ENCODE results near the gene POPDC3.

Gene POPDC3

DNA sequence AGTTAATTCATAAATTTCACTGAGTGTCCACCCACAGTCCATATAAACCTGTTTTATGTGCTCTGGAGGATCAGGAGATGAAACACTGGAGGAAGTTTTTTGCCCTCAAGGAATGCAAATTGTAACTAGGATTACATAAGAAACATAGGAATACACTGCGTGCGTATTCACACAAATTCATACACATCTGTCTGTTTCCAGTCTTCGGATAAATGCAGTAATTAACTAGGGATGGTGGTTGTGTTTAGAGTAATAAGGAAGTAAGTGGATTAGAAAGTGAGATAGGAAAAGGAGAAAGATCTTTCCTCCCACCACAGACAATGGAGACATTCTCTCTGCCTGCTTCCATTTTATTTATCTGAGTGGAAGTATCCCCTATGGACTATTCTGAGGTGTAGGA, 35.7 kb upstream of the POPDC3 start:
- no peak for DNase-seq (ENCODE audit: low spot score)
- in situ Hi-C loops (cut with MboI; ENCODE audit: low pct_unique_long_range_greater_than_20kb, low sequenced_read_pairs, unreplicated experiment), result loop anchor here (25.0 kb wide), 1 partner anchor 103 kb away; no protein-coding TSS in a partner anchor

DNA sequence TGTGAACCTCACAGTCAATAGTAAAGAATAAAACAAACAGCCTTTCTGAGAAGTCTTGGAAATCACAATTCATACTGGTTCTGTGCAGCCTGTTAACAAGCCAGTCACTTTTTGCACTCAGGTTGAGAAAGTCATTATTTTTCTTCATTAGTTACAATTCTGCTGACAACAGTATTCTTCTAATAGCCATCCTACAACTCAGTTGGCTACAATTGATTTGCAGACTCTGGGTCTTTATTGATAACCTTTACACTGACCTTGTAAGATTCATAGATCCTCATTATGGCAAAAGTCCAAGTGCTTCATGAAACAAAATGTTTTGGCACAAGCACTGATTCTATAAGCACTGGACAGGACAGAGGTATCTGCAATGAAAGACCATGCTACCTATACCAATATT, 34.9 kb upstream of the POPDC3 start:
- TF ChIP-seq, protein P1, sequence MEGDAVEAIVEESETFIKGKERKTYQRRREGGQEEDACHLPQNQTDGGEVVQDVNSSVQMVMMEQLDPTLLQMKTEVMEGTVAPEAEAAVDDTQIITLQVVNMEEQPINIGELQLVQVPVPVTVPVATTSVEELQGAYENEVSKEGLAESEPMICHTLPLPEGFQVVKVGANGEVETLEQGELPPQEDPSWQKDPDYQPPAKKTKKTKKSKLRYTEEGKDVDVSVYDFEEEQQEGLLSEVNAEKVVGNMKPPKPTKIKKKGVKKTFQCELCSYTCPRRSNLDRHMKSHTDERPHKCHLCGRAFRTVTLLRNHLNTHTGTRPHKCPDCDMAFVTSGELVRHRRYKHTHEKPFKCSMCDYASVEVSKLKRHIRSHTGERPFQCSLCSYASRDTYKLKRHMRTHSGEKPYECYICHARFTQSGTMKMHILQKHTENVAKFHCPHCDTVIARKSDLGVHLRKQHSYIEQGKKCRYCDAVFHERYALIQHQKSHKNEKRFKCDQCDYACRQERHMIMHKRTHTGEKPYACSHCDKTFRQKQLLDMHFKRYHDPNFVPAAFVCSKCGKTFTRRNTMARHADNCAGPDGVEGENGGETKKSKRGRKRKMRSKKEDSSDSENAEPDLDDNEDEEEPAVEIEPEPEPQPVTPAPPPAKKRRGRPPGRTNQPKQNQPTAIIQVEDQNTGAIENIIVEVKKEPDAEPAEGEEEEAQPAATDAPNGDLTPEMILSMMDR (IDR thresholded peaks at IDR 0.05; ENCODE audit: extremely low read depth, insufficient read depth, missing control alignments), result no peak
- in situ Hi-C loops (cut with MboI; ENCODE audit: low pct_unique_long_range_greater_than_20kb, low sequenced_read_pairs, unreplicated experiment), result loop anchor here (25.0 kb wide), 1 partner anchor 102 kb away; no protein-coding TSS in a partner anchor
- DNase-seq (ENCODE audit: low spot score), result no peak

More for the DNA sequence above, 35.7 kb upstream of the POPDC3 start:
- TF ChIP-seq, protein P1 (IDR thresholded peaks at IDR 0.05; ENCODE audit: extremely low read depth, insufficient read depth, missing control alignments), result no peak

DNA sequence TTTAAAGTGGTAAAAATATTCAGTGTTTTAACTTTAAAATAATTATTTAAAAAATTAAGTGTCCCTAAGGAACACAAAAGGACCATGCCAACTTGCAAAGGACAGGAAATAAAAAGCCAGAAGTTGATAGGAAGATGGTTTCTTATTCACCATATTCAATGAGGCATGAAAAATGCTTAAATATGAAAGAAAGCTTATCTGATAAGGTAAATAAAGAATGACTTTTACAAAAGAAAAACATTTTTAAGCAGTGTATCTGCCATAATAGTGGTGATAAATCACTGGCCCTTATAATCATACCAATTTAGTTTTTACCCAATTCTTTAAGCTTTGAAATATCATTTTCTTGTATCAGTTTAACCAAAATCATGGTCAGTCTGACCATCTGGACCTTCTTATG, 33.5 kb upstream of the POPDC3 start:
- DNase-seq (ENCODE audit: low spot score), result no peak
- TF ChIP-seq, protein P1 (IDR thresholded peaks at IDR 0.05; ENCODE audit: extremely low read depth, insufficient read depth, missing control alignments), result no peak
- in situ Hi-C loops (cut with MboI; ENCODE audit: low pct_unique_long_range_greater_than_20kb, low sequenced_read_pairs, unreplicated experiment), result loop anchor here (25.0 kb wide), 1 partner anchor 101 kb away; no protein-coding TSS in a partner anchor

DNA sequence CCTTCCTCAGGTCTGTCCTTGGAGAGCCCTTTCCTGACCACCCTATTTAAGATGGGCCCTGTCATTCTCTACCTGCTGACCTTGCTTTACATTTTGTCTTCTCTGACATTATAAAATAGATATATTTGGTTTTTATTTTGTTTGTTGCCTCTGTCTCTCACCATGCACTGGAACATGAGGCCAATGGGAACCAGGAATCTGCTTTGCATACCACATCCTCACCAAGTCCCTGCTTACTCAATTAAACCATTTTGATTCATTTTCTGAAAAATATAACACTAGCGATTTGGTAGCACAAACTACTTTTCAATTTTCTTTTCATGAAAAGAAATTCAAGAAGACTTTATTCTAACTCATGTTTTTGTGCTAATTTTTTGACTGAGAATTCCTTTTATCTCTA, 32.8 kb upstream of the POPDC3 start:
- in situ Hi-C loops (cut with MboI; ENCODE audit: low pct_unique_long_range_greater_than_20kb, low sequenced_read_pairs, unreplicated experiment), result loop anchor here (25.0 kb wide), 1 partner anchor 100 kb away; no protein-coding TSS in a partner anchor
- no peak for DNase-seq (ENCODE audit: low spot score)
- TF ChIP-seq, protein P1 (IDR thresholded peaks at IDR 0.05; ENCODE audit: extremely low read depth, insufficient read depth, missing control alignments), result no peak

DNA sequence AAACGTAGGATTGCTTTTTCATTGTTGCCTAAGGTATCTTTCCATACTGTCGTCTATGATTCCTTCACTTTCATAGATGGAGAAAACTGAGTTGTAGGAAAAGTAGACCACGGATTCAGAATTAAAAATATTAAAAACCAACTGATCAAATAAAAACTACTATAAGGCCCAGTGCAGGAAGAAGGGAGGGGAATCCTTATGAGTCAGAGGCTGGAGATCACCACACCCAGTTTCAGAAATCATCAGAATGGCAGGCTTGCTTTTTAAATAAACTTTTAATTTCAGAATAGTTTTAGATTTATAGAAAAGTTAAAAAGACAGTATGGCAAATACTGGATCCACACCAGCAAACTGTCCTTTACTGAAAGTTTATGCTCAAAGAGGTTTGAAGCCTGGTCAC, 32.0 kb upstream of the POPDC3 start:
- in situ Hi-C loops (cut with MboI; ENCODE audit: low pct_unique_long_range_greater_than_20kb, low sequenced_read_pairs, unreplicated experiment), result loop anchor here (25.0 kb wide), 1 partner anchor 100 kb away; no protein-coding TSS in a partner anchor
- TF ChIP-seq, protein P1 (IDR thresholded peaks at IDR 0.05; ENCODE audit: extremely low read depth, insufficient read depth, missing control alignments), result no peak
- DNase-seq (ENCODE audit: low spot score), result no peak

DNA sequence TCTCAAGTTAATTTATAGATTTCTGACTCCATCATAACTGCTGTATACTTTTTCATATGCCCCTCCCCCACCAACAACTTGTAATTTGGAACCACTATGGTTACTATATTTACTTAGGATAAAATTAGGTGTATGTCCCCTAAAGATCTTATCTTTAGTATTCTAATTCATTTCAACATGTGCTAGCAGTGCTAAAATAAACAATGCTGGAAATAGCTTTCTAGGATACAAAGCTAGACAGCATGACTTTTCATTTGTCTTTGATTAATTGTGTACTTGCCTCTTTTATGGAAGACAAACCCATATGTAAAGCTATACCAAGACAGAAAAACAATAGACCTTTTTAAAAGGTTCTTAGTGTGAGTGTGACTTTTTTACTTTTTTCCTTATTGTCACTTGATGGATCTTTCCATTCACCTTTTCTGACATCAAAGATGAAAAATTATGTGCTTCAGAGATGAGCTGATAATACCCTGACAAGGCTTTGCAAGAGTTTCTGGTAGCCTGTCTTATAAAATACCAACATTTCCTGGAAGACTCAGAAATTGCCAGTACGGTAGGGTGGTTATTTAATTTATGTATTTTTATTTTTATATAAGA, 31.2 kb upstream of the POPDC3 start:
- DNase-seq (ENCODE audit: low spot score), result no peak
- in situ Hi-C loops (cut with MboI; ENCODE audit: low pct_unique_long_range_greater_than_20kb, low sequenced_read_pairs, unreplicated experiment), result loop anchor here (25.0 kb wide), 1 partner anchor 99 kb away; no protein-coding TSS in a partner anchor
- TF ChIP-seq, protein P1 (IDR thresholded peaks at IDR 0.05; ENCODE audit: extremely low read depth, insufficient read depth, missing control alignments), result no peak
